SK-N-SH (cell line): ENCODE measurements around the gene TPM3. TPM values are rescaled to one million over a fixed set of nuclear protein-coding genes. Genes with fewer than 3 reads are reported as not detected.

Experiments
- CTCF ChIA-PET: fragments of 300-600, 350-600 bp; formaldehyde crosslinking; extraction: SDS; loops from one replicate; lab custom pipeline; 2021; lab: Yijun Ruan, JAX
- POLR2A ChIA-PET: fragments of 350-600 bp; sonication (Branson Sonifier 250); formaldehyde crosslinking; extraction: SDS; loops from one replicate; lab custom pipeline; 2020; ENCODE audit warnings: antibody characterized with exemption, inconsistent platforms; lab: Yijun Ruan, JAX
- DNase-seq: peaks from one replicate; pipeline ENCODE4 v3.0.0; 2012
- H2AFZ ChIP-seq: fragments of 200-600 bp; sonication (generic); 2 replicates; pipeline ENCODE4 v1.8.1; 2016; ENCODE audit warnings: antibody characterized with exemption, mild to moderate bottlenecking, low read depth
- H3F3A ChIP-seq: fragments of 200-600 bp; sonication (generic); replicated peaks from 2 replicates; pipeline ENCODE3; 2016; ENCODE audit warnings: antibody characterized with exemption, mild to moderate bottlenecking; ENCODE audit not compliant: insufficient read depth
- H3K27ac ChIP-seq, 2 experiments: fragments of 200-500 bp in 1 of 2; fragments of 200-600 bp in 1 of 2; sonication (Bioruptor generic) in 1 of 2; sonication (generic), shearing (Covaris generic) in 1 of 2; 2 replicates each; pipeline versions ENCODE4 v1.5.1 to v1.6.1; 2014 to 2016; ENCODE audit warnings: low read depth in 2 of 2, inconsistent platforms in 1 of 2, low read length in 1 of 2, mild to moderate bottlenecking in 1 of 2, mixed read lengths in 1 of 2
- H3K27me3 ChIP-seq: fragments of 200-600 bp; sonication (generic), shearing (Covaris generic); 2 replicates; pipeline ENCODE4 v1.6.1; 2016; ENCODE audit warnings: mixed run types; ENCODE audit not compliant: insufficient read depth
- H3K36me3 ChIP-seq, 2 experiments: fragments of 200-500 bp in 1 of 2; fragments of 200-600 bp in 1 of 2; sonication (Bioruptor generic) in 1 of 2; sonication (generic) in 1 of 2; replicated peaks in 1 of 2; 2 replicates each; pipeline versions ENCODE3 to v1.5.1; 2014 to 2016; ENCODE audit warnings: low read length in 1 of 2, mild to moderate bottlenecking in 1 of 2; ENCODE audit not compliant: insufficient read depth in 2 of 2, control insufficient read depth in 1 of 2
- H3K4me1 ChIP-seq, 2 experiments: fragments of 200-500 bp in 1 of 2; fragments of 200-600 bp in 1 of 2; sonication (Bioruptor generic) in 1 of 2; sonication (generic), shearing (Covaris generic) in 1 of 2; 2 replicates each; pipeline versions ENCODE4 v1.5.1 to v1.6.1; 2014 to 2016; ENCODE audit warnings: low read depth in 1 of 2, low read length in 1 of 2, mixed run types in 1 of 2; ENCODE audit not compliant: insufficient read depth in 2 of 2, control insufficient read depth in 1 of 2
- H3K4me2 ChIP-seq: fragments of 200-600 bp; sonication (generic), shearing (Covaris generic); 2 replicates; pipeline ENCODE4 v1.6.1; 2017; ENCODE audit warnings: mixed run types
- H3K4me3 ChIP-seq, 2 experiments: fragments of 200-500 bp in 1 of 2; fragments of 200-600 bp in 1 of 2; sonication (Bioruptor generic) in 1 of 2; sonication (generic), shearing (Covaris generic) in 1 of 2; 2 replicates each; pipeline versions ENCODE4 v1.5.1 to v1.8.1; 2014 to 2016; ENCODE audit warnings: low read depth in 2 of 2, inconsistent platforms in 1 of 2, low read length in 1 of 2, mild to moderate bottlenecking in 1 of 2, mixed read lengths in 1 of 2, moderate library complexity in 1 of 2
- H3K79me2 ChIP-seq: fragments of 200-600 bp; sonication (generic); 2 replicates; pipeline ENCODE4 v1.8.1; 2017; ENCODE audit warnings: mild to moderate bottlenecking; ENCODE audit not compliant: insufficient read depth
- H3K9ac ChIP-seq: fragments of 200-600 bp; sonication (generic); 2 replicates; pipeline ENCODE4 v1.6.1; 2017; ENCODE audit warnings: mixed run types
- H3K9me2 ChIP-seq: fragments of 200-600 bp; sonication (generic); 2 replicates; pipeline ENCODE4 v1.6.1; 2017; ENCODE audit warnings: mixed run types
- H3K9me3 ChIP-seq: fragments of 200-600 bp; sonication (generic); 2 replicates; pipeline ENCODE4 v1.6.1; 2017; ENCODE audit warnings: mixed run types, mild to moderate bottlenecking, moderate library complexity
- H4K20me1 ChIP-seq: fragments of 200-600 bp; sonication (generic); 2 replicates; pipeline ENCODE4 v1.6.1; 2017; ENCODE audit warnings: mild to moderate bottlenecking, mixed run types; ENCODE audit not compliant: insufficient read depth
- CHD2 ChIP-seq: fragments of 150-350 bp; IDR thresholded peaks from 2 replicates; pipeline ENCODE4 v1.6.1; 2018; ENCODE audit warnings: low read length; ENCODE audit not compliant: partially characterized antibody
- ELF1 ChIP-seq: IDR thresholded peaks from 2 replicates; pipeline ENCODE4 v1.4.0; 2012
- FOXM1 ChIP-seq: IDR thresholded peaks from 2 replicates; pipeline ENCODE4 v1.4.0; 2012; ENCODE audit warnings: low read depth, mild to moderate bottlenecking
- GATA2 ChIP-seq: sonication (generic); formaldehyde crosslinking; IDR thresholded peaks from 2 replicates; pipeline ENCODE4 v1.5.0; 2020; ENCODE audit warnings: mild to moderate bottlenecking, missing genetic modification reagents
- NFIC ChIP-seq: IDR thresholded peaks from 2 replicates; pipeline ENCODE4 v1.4.0; 2012; ENCODE audit warnings: borderline replicate concordance
- RAD21 ChIP-seq: IDR thresholded peaks from 2 replicates; pipeline ENCODE4 v1.6.1; 2012; ENCODE audit warnings: mild to moderate bottlenecking, low read length
- RCOR1 ChIP-seq: fragments of 150-350 bp; IDR thresholded peaks from 2 replicates; pipeline ENCODE4 v1.6.1; 2017; ENCODE audit warnings: antibody characterized with exemption, low read length
- TCF12 ChIP-seq: IDR thresholded peaks from 2 replicates; pipeline ENCODE4 v1.4.0; 2012
- YY1 ChIP-seq: IDR thresholded peaks from 2 replicates; pipeline ENCODE4 v1.4.0; 2012; ENCODE audit warnings: low read depth, mild to moderate bottlenecking
- WGBS: methylation state at CpG from one replicate; pipeline ENCODE4 v1.1.6; 2017; ENCODE audit warnings: low lambda C conversion rate; 5-methylcytosine and 5-hydroxymethylcytosine counted together
- polyA plus RNA-seq, 3 experiments: library from polyadenylated mRNA; depleted of rRNA; stranded (reverse); fragments of >200 nt; gene quantifications; 2 replicates each; pipeline ENCODE4 v1.2.3, GENCODE V29; 2012
- TF ChIP-seq, protein P1 (sequence below): fragments of 150-350 bp; IDR thresholded peaks from 2 replicates; pipeline ENCODE4 v1.6.1; 2016; ENCODE audit warnings: mild to moderate bottlenecking, low read depth, low read length
- TF ChIP-seq, protein P2 (sequence below): fragments of 200-600 bp; sonication (generic); IDR thresholded peaks from 2 replicates; pipeline ENCODE4 v1.6.1; 2017; ENCODE audit warnings: antibody characterized with exemption, mild to moderate bottlenecking, moderate library complexity
- TF ChIP-seq, protein P3 (sequence below): IDR thresholded peaks from 2 replicates; pipeline ENCODE4 v1.6.1; 2012; ENCODE audit warnings: mild to moderate bottlenecking, low read depth, low read length, moderate library complexity
- TF ChIP-seq, protein P4 (sequence below): fragments of 150-350 bp; IDR thresholded peaks from 2 replicates; pipeline ENCODE4 v1.6.1; 2017; ENCODE audit warnings: antibody characterized with exemption, low read length, low read depth, borderline replicate concordance

Gene TPM3
- polyA plus RNA-seq, 1 of the 3 experiments (the other 2 are of a cell fraction), result 324 TPM

DNA sequence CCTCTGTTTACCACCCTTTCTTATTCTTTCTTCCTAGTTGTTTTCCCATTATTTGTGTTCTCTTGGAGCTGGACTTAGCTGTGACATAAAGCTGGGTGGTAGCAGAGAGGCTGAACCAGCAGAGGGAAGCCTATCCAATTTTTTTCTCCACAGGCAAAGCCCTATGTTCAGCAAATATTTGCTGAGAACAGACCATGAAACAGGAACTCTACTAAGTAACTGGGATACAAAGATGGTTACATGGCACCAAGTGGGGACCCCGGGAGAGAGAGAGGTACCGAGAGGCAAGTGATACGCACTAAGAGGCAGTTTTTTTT is 7.6 kb upstream of the TPM3 start:
- no peak for TF ChIP-seq RAD21
- no peak for TF ChIP-seq FOXM1
- TF ChIP-seq, protein P1, sequence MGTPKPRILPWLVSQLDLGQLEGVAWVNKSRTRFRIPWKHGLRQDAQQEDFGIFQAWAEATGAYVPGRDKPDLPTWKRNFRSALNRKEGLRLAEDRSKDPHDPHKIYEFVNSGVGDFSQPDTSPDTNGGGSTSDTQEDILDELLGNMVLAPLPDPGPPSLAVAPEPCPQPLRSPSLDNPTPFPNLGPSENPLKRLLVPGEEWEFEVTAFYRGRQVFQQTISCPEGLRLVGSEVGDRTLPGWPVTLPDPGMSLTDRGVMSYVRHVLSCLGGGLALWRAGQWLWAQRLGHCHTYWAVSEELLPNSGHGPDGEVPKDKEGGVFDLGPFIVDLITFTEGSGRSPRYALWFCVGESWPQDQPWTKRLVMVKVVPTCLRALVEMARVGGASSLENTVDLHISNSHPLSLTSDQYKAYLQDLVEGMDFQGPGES, result no peak
- no peak for TF ChIP-seq GATA2 (CRISPR knock-in tag)
- TF ChIP-seq NFIC, result no peak
- TF ChIP-seq, protein P2, sequence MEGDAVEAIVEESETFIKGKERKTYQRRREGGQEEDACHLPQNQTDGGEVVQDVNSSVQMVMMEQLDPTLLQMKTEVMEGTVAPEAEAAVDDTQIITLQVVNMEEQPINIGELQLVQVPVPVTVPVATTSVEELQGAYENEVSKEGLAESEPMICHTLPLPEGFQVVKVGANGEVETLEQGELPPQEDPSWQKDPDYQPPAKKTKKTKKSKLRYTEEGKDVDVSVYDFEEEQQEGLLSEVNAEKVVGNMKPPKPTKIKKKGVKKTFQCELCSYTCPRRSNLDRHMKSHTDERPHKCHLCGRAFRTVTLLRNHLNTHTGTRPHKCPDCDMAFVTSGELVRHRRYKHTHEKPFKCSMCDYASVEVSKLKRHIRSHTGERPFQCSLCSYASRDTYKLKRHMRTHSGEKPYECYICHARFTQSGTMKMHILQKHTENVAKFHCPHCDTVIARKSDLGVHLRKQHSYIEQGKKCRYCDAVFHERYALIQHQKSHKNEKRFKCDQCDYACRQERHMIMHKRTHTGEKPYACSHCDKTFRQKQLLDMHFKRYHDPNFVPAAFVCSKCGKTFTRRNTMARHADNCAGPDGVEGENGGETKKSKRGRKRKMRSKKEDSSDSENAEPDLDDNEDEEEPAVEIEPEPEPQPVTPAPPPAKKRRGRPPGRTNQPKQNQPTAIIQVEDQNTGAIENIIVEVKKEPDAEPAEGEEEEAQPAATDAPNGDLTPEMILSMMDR, result no peak
- TF ChIP-seq TCF12, result no peak
- no peak for TF ChIP-seq YY1
- TF ChIP-seq, protein P3, sequence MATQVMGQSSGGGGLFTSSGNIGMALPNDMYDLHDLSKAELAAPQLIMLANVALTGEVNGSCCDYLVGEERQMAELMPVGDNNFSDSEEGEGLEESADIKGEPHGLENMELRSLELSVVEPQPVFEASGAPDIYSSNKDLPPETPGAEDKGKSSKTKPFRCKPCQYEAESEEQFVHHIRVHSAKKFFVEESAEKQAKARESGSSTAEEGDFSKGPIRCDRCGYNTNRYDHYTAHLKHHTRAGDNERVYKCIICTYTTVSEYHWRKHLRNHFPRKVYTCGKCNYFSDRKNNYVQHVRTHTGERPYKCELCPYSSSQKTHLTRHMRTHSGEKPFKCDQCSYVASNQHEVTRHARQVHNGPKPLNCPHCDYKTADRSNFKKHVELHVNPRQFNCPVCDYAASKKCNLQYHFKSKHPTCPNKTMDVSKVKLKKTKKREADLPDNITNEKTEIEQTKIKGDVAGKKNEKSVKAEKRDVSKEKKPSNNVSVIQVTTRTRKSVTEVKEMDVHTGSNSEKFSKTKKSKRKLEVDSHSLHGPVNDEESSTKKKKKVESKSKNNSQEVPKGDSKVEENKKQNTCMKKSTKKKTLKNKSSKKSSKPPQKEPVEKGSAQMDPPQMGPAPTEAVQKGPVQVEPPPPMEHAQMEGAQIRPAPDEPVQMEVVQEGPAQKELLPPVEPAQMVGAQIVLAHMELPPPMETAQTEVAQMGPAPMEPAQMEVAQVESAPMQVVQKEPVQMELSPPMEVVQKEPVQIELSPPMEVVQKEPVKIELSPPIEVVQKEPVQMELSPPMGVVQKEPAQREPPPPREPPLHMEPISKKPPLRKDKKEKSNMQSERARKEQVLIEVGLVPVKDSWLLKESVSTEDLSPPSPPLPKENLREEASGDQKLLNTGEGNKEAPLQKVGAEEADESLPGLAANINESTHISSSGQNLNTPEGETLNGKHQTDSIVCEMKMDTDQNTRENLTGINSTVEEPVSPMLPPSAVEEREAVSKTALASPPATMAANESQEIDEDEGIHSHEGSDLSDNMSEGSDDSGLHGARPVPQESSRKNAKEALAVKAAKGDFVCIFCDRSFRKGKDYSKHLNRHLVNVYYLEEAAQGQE, result no peak
- TF ChIP-seq RCOR1, result no peak
- TF ChIP-seq ELF1, result no peak
- TF ChIP-seq, protein P4, sequence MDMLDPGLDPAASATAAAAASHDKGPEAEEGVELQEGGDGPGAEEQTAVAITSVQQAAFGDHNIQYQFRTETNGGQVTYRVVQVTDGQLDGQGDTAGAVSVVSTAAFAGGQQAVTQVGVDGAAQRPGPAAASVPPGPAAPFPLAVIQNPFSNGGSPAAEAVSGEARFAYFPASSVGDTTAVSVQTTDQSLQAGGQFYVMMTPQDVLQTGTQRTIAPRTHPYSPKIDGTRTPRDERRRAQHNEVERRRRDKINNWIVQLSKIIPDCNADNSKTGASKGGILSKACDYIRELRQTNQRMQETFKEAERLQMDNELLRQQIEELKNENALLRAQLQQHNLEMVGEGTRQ, result no peak
- TF ChIP-seq CHD2, result no peak
- H3K4me2 ChIP-seq, result no peak overlapping the region
- peaks cover 13% of the 10 kb centered on the region for H3F3A ChIP-seq
- POLR2A ChIA-PET, result interaction anchor here (0.7 to 1.3 kb wide), 2 partner anchors 72 to 209 kb away, joined by 3 to 5 read pairs; partner anchors contain the start of gene RPS27
- peak overlapping the region; percentile 48; the same call in 1 of the 2 replicates for H2AFZ ChIP-seq
- H3K27me3 ChIP-seq, result no peaks in the 10 kb centered on the region
- peaks cover 0 to 2% of the 10 kb centered on the region in 2 experiments; a peak in 1 of 4 replicates for H3K4me1 ChIP-seq
- CTCF ChIA-PET, result interaction anchor here (0.6 to 4.2 kb wide), 23 partner anchors 9 to 151 kb away, joined by 3 to 49 read pairs (median 6); partner anchors contain the start of genes ATP8B2, HAX1 and UBAP2L
- H3K4me3 ChIP-seq, result no peak overlapping the region
- H3K79me2 ChIP-seq, result no peaks in the 10 kb centered on the region
- no peak overlapping the region for H3K9ac ChIP-seq
- DNase-seq, result no peak
- WGBS, result 94% methylated on average over 3 of the region's 3 CpGs
- H3K9me3 ChIP-seq, result no peaks in the 10 kb centered on the region
- no peaks in the 10 kb centered on the region for H3K9me2 ChIP-seq
- no peaks in the 10 kb centered on the region for H3K36me3 ChIP-seq
- H3K27ac ChIP-seq, result no peak overlapping the region
- no peaks in the 10 kb centered on the region for H4K20me1 ChIP-seq
